OCI-LY7 (cell line): Measurements from ENCODE around the gene COL23A1. TPM values are rescaled to one million over a fixed set of nuclear protein-coding genes. Genes with fewer than 3 reads are reported as not detected.

Experiments
- BruUV-seq: library from RNA; stranded (reverse); fragments of 400-500 nt; replicated peaks from 2 replicates; lab custom pipeline; 2021; lab: Mats Ljungman, UMichigan
- CTCF ChIA-PET: fragments of 300-600 bp; sonication (Branson Sonifier 250); formaldehyde crosslinking; loops from one replicate; lab custom pipeline; 2022; ENCODE audit warnings: antibody characterized with exemption; ENCODE audit not compliant: unreplicated experiment; lab: Charles Lee
- POLR2A ChIA-PET: fragments of 300-600 bp; sonication (Branson Sonifier 250); formaldehyde crosslinking; loops from one replicate; lab custom pipeline; 2022; ENCODE audit warnings: antibody characterized with exemption; lab: Charles Lee
- DNase-seq: peaks from one replicate; pipeline ENCODE4 v3.0.0-alpha.2; 2015; ENCODE audit warnings: low spot score
- H2AFZ ChIP-seq: fragments of 200-600 bp; sonication (generic), shearing (Covaris generic); 2 replicates; pipeline ENCODE4 v1.6.1; 2014; ENCODE audit warnings: mild to moderate bottlenecking, antibody characterized with exemption, low read length, moderate library complexity
- H3K27ac ChIP-seq: fragments of 200-600 bp; sonication (generic); 2 replicates; pipeline ENCODE4 v1.5.1; 2014; ENCODE audit warnings: mixed run types, low read depth, mild to moderate bottlenecking, moderate library complexity, low read length, inconsistent platforms; ENCODE audit not compliant: poor library complexity, severe bottlenecking
- H3K36me3 ChIP-seq: fragments of 200-600 bp; sonication (generic); 2 replicates; pipeline ENCODE4 v1.6.1; 2014; ENCODE audit warnings: mild to moderate bottlenecking, antibody characterized with exemption, low read length, moderate library complexity, mixed read lengths; ENCODE audit not compliant: insufficient read depth
- H3K4me1 ChIP-seq: fragments of 200-600 bp; sonication (generic); 2 replicates; pipeline ENCODE4 v1.5.1; 2014; ENCODE audit warnings: mild to moderate bottlenecking, low read length; ENCODE audit not compliant: insufficient read depth, poor library complexity, severe bottlenecking
- H3K4me2 ChIP-seq: fragments of 200-600 bp; sonication (generic); 2 replicates; pipeline ENCODE4 v1.6.1; 2014; ENCODE audit warnings: mild to moderate bottlenecking, low read length
- H3K4me3 ChIP-seq: fragments of 200-600 bp; sonication (generic); 2 replicates; pipeline ENCODE4 v1.5.1; 2014; ENCODE audit warnings: mild to moderate bottlenecking, low read depth, low read length; ENCODE audit not compliant: poor library complexity, severe bottlenecking
- H3K79me2 ChIP-seq: fragments of 200-600 bp; sonication (generic); 2 replicates; pipeline ENCODE4 v1.6.1; 2016; ENCODE audit warnings: low read depth, mild to moderate bottlenecking, low read length, moderate library complexity, mixed read lengths; ENCODE audit not compliant: insufficient read depth
- H3K9me2 ChIP-seq: fragments of 200-600 bp; sonication (generic); 2 replicates; pipeline ENCODE4 v1.6.1; 2016; ENCODE audit warnings: mild to moderate bottlenecking, low read length, mixed read lengths; ENCODE audit not compliant: insufficient read depth
- H3K9me3 ChIP-seq: fragments of 200-600 bp; sonication (generic); 2 replicates; pipeline ENCODE4 v1.6.1; 2014; ENCODE audit warnings: mild to moderate bottlenecking, mixed run types, low read length, mixed read lengths
- H4K20me1 ChIP-seq: fragments of 200-600 bp; sonication (generic); 2 replicates; pipeline ENCODE4 v1.6.1; 2014; ENCODE audit warnings: mild to moderate bottlenecking, antibody characterized with exemption, low read length, moderate library complexity, mixed read lengths; ENCODE audit not compliant: insufficient read depth
- EZH2phosphoT487 ChIP-seq: fragments of 200-600 bp; sonication (generic); IDR thresholded peaks from 2 replicates; pipeline ENCODE4 v1.6.1; 2018; ENCODE audit warnings: low read depth, borderline replicate concordance, mild to moderate bottlenecking, mixed run types, antibody characterized with exemption, low read length, moderate library complexity, mixed read lengths
- intact Hi-C: fragments of 100-400 bp; cut with micrococcal nuclease; formaldehyde crosslinking; loops from one replicate; pipeline ENCODE4 v1.10.0; 2022; ENCODE audit not compliant: unreplicated experiment
- total RNA-seq, 2 experiments: library from RNA; depleted of rRNA in 1 of 2; stranded (reverse); fragments of >200 nt in 1 of 2; shearing (Covaris generic) in 1 of 2; gene quantifications; 2 replicates each; pipeline ENCODE4 v1.2.3, GENCODE V29; 2014 to 2022
- TF ChIP-seq, protein P1 (sequence below): fragments of 200-600 bp; sonication (generic); conservative IDR thresholded peaks from 2 replicates; pipeline ENCODE4 v1.5.1; 2014; ENCODE audit warnings: mild to moderate bottlenecking, antibody characterized with exemption, low read length, moderate library complexity, mixed read lengths

COL23A1 gene
- total RNA-seq, 2 experiments from 2014 or later = 0.53 TPM; not detected in 1

DNA sequence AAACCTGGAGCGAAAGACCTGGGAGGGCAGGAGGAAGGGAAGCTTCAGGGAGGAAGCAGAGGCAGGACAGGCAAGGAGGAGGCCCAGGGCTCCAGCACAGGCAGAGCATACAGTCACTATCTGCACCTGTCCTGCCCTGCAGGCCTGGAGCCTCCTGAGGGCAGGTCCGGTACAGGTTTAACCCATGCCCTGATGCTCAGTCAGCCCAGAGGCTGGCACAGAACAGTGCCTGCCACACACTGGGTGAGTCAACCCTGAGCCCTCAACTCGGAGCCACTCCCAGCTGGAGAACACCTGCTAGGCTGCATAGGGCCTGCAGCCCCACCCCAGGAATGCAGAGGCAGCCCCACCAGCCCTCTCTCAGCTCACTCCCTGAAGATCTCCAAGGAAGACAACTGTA lies 196.1 kb downstream of the COL23A1 start:
- H3K27ac ChIP-seq = no peak overlapping the region
- H2AFZ ChIP-seq = no peak overlapping the region
- no peaks in the 10 kb centered on the region for H4K20me1 ChIP-seq
- H3K4me1 ChIP-seq = no peaks in the 10 kb centered on the region
- H3K9me2 ChIP-seq = no peaks in the 10 kb centered on the region
- no TSS peak for BruUV-seq
- no peak overlapping the region for H3K4me2 ChIP-seq
- ChIA-PET POLR2A (interaction anchor here (0.9 kb wide), 1 partner anchor 8 kb away, joined by 3 read pairs; no protein-coding TSS in a partner anchor), CTCF (no interaction called here)
- H3K4me3 ChIP-seq = no peak overlapping the region
- TF ChIP-seq, protein P1, sequence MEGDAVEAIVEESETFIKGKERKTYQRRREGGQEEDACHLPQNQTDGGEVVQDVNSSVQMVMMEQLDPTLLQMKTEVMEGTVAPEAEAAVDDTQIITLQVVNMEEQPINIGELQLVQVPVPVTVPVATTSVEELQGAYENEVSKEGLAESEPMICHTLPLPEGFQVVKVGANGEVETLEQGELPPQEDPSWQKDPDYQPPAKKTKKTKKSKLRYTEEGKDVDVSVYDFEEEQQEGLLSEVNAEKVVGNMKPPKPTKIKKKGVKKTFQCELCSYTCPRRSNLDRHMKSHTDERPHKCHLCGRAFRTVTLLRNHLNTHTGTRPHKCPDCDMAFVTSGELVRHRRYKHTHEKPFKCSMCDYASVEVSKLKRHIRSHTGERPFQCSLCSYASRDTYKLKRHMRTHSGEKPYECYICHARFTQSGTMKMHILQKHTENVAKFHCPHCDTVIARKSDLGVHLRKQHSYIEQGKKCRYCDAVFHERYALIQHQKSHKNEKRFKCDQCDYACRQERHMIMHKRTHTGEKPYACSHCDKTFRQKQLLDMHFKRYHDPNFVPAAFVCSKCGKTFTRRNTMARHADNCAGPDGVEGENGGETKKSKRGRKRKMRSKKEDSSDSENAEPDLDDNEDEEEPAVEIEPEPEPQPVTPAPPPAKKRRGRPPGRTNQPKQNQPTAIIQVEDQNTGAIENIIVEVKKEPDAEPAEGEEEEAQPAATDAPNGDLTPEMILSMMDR = no peak
- no peak for TF ChIP-seq EZH2phosphoT487
- DNase-seq = no peak
- no peaks in the 10 kb centered on the region for H3K79me2 ChIP-seq
- intact Hi-C loops = no loop called here
- H3K36me3 ChIP-seq = no peaks in the 10 kb centered on the region
- H3K9me3 ChIP-seq = no peaks in the 10 kb centered on the region

GRCh38 chr5:178392931-178393394 lies 197.2 kb downstream of the COL23A1 start:
- intact Hi-C loops = no loop called here
- no TSS peak for BruUV-seq
- Histone ChIP-seq H3K4me3 (no peak overlapping the region), H2AFZ (no peak overlapping the region), H3K36me3 (no peaks in the 10 kb centered on the region), H3K4me2 (no peak overlapping the region), H3K9me2 (no peaks in the 10 kb centered on the region), H4K20me1 (no peaks in the 10 kb centered on the region), H3K4me1 (no peaks in the 10 kb centered on the region), H3K27ac (no peak overlapping the region), H3K9me3 (no peaks in the 10 kb centered on the region), H3K79me2 (no peaks in the 10 kb centered on the region)
- TF ChIP-seq, protein P1 = no peak
- no peak for TF ChIP-seq EZH2phosphoT487
- DNase-seq = no peak
- POLR2A ChIA-PET = no interaction called here
- CTCF ChIA-PET = no interaction called here

DNA sequence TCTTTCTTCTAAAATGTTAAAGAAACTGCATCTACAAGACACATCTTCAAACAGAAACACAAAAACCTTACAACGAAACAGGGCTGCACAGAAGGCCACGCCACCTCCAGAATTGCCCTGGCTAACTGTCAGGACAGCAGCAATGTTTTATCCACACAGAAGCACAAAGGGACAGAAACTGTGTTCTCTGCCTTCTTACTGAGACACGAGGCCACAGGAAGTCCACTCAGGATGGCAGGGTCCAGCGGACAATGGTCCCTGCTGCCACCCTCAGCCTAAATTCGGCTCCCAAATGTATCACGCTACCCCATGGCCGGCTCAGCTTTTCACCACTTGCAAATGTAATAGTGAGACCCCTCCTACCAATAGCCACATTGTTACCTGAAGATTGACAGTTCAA lies 197.8 kb downstream of the COL23A1 start:
- intact Hi-C loops = no loop called here
- H3K36me3 ChIP-seq = no peaks in the 10 kb centered on the region
- no peak overlapping the region for H3K4me2 ChIP-seq
- H3K9me2 ChIP-seq = no peaks in the 10 kb centered on the region
- POLR2A ChIA-PET = no interaction called here
- no peaks in the 10 kb centered on the region for H3K4me1 ChIP-seq
- CTCF ChIA-PET = no interaction called here
- no peaks in the 10 kb centered on the region for H3K9me3 ChIP-seq
- no peak overlapping the region for H2AFZ ChIP-seq
- no peaks in the 10 kb centered on the region for H4K20me1 ChIP-seq
- H3K4me3 ChIP-seq = no peak overlapping the region
- BruUV-seq = no TSS peak
- no peak for DNase-seq
- no peaks in the 10 kb centered on the region for H3K79me2 ChIP-seq
- no peak overlapping the region for H3K27ac ChIP-seq
- TF ChIP-seq, protein P1 = no peak
- TF ChIP-seq EZH2phosphoT487 = no peak
